Measurements from ENCODE around the gene INAVA.

- TF ChIP-seq STAG1 (CRISPR knock-in tag; IDR thresholded peaks at IDR 0.05; ENCODE audit: borderline replicate concordance) (no peak), SP2 (IDR thresholded peaks at IDR 0.05; ENCODE audit: extremely low read depth, low read depth, low read length, poor library complexity, severe bottlenecking) (no peak), ZBTB11 (CRISPR knock-in tag; IDR thresholded peaks at IDR 0.05) (no peak), HDGF (IDR thresholded peaks at IDR 0.05) (no peak), FOXK2 (conservative IDR thresholded peaks at IDR 0.05 in 1 of 2, IDR thresholded peaks at IDR 0.05 in 1 of 2; ENCODE audit: low read depth in 2 of 2) (no peak), ZBTB49 (CRISPR knock-in tag; IDR thresholded peaks at IDR 0.05; ENCODE audit: borderline replicate concordance) (no peak), ZNF311 (CRISPR knock-in tag; IDR thresholded peaks at IDR 0.05) (no peak), EP300 (IDR thresholded peaks at IDR 0.05; ENCODE audit: low read length) (no peak), MAX (CRISPR knock-in tag; IDR thresholded peaks at IDR 0.05) (no peak), E2F4 (CRISPR knock-in tag; IDR thresholded peaks at IDR 0.05; ENCODE audit: low read depth) (no peak), ZNF253 (CRISPR knock-in tag; conservative IDR thresholded peaks at IDR 0.05) (no peak), ZNF780A (CRISPR knock-in tag; IDR thresholded peaks at IDR 0.05) (no peak)
These were observed 31.1 kb downstream of the INAVA start for GRCh38 chr1:200925831-200926230.
